Stimulated activated naive B cell treated with anti-CD40 and anti-IgM and Interleukin-4, amounts not matched to agents 10 μg/mL and 1 μg/mL and 100 μg/mL, for 72 hours (primary cell): Measurements from ENCODE around the gene RNF144B.
A peak's percentile ranks its signal among the peaks of the same experiment; 100 is the strongest.

Experiments used
- ATAC-seq, 2 donors: fragments of 150-1000 bp; cut with Tn5 transposase; replicated peaks; 2 replicates each; pipeline ENCODE4 v1.10.0; 2021; ENCODE audit warnings: moderate library complexity in 1 of 2
- DNase-seq: peaks from one replicate; pipeline ENCODE4 v3.0.0; 2021
- H3K27ac Mint-ChIP-seq: one replicate; pipeline ENCODE4 v1.8.0; 2022; ENCODE audit warnings: mild to moderate bottlenecking, mixed read lengths
- H3K27me3 Mint-ChIP-seq, 2 donors: one replicate each; pipeline ENCODE4 v1.8.0; 2022; ENCODE audit warnings: mixed read lengths in 2 of 2
- H3K36me3 Mint-ChIP-seq, 2 donors: one replicate each; pipeline ENCODE4 v1.8.0; 2022; ENCODE audit warnings: mixed read lengths in 2 of 2, mild to moderate bottlenecking in 1 of 2
- H3K4me1 Mint-ChIP-seq, 2 donors: one replicate each; pipeline ENCODE4 v1.8.0; 2022; ENCODE audit warnings: mixed read lengths in 2 of 2, mild to moderate bottlenecking in 1 of 2
- H3K4me3 Mint-ChIP-seq, 2 donors: one replicate each; pipeline ENCODE4 v1.8.0; 2022; ENCODE audit warnings: mild to moderate bottlenecking in 2 of 2, mixed read lengths in 2 of 2, moderate library complexity in 1 of 2
- H3K9me3 Mint-ChIP-seq, 2 donors: one replicate each; pipeline ENCODE4 v1.8.0; 2022; ENCODE audit warnings: mixed read lengths in 2 of 2, mild to moderate bottlenecking in 1 of 2

RNF144B gene

GRCh38 chr6:18425218-18425617 is 38.1 kb downstream of the RNF144B start:
- Mint-ChIP-seq H3K4me3 (no peak overlapping the region), H3K27ac (no peak overlapping the region), H3K36me3 (peaks cover 7 to 12% of the 10 kb centered on the region in 2 donors), H3K27me3 (no peaks in the 10 kb centered on the region), H3K4me1 (peaks cover 22 to 45% of the 10 kb centered on the region in 2 donors), H3K9me3 (peaks cover 0 to 2% of the 10 kb centered on the region in 2 donors)
- DNase-seq = no peak
- ATAC-seq = no peak

DNA sequence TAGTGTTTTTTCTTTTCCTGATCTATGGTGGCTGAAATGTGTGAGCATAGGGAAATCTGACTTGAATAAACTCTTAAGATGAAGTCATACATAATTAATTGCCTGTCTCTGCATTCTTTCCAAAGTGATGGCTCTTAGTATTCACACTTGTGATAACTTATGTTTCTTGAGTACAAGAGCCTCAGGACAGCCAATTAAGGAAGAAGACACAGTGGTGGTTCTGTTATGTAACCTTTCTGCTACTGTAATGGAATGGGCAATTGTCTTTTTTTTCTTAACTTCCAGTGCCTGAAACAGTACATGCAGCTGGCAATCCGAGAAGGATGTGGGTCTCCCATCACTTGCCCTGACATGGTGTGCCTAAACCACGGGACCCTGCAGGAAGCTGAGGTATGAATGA is 40.1 kb downstream of the RNF144B start:
- Mint-ChIP-seq H3K4me1 (peaks cover 19 to 39% of the 10 kb centered on the region in 2 donors), H3K9me3 (peaks cover 0 to 2% of the 10 kb centered on the region in 2 donors), H3K27me3 (no peaks in the 10 kb centered on the region), H3K36me3 (peaks cover 13 to 17% of the 10 kb centered on the region in 2 donors), H3K27ac (no peak overlapping the region), H3K4me3 (no peak overlapping the region)
- no peak for DNase-seq
- ATAC-seq = no peak

GRCh38 chr6:18429655-18430297 is 42.6 kb downstream of the RNF144B start:
- Mint-ChIP-seq H3K27me3 (no peaks in the 10 kb centered on the region), H3K4me3 (no peak overlapping the region), H3K4me1 (peaks cover 13 to 34% of the 10 kb centered on the region in 2 donors), H3K9me3 (no peaks in the 10 kb centered on the region), H3K27ac (no peak overlapping the region), H3K36me3 (peaks cover 12 to 25% of the 10 kb centered on the region in 2 donors)
- ATAC-seq = no peak
- DNase-seq = no peak

DNA sequence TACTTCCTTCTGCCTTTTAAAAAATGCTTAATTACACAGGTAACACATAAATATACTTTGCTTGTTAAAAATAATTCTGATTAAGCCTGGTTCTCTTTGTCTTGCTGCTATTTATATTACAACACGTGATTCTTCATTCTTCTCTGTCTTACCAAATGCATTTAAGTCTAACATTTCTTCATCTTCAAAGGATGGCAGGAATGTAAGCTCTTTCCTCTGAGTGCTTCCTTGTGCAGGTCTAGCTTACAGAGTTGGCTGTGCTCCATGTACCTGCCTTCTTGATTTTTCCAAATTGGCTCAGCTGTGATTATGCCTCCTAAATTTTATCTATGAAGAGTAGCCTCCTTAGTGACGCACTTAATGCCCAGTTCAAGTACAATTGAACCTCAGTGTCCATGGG is 44.4 kb downstream of the RNF144B start:
- H3K27me3 Mint-ChIP-seq = no peaks in the 10 kb centered on the region
- no peak for DNase-seq
- no peak overlapping the region for H3K27ac Mint-ChIP-seq
- H3K4me3 Mint-ChIP-seq = no peak overlapping the region
- H3K4me1 Mint-ChIP-seq = peaks cover 13 to 31% of the 10 kb centered on the region in 2 donors
- no peaks in the 10 kb centered on the region for H3K9me3 Mint-ChIP-seq
- no peak for ATAC-seq
- H3K36me3 Mint-ChIP-seq = peaks cover 16 to 25% of the 10 kb centered on the region in 2 donors

DNA sequence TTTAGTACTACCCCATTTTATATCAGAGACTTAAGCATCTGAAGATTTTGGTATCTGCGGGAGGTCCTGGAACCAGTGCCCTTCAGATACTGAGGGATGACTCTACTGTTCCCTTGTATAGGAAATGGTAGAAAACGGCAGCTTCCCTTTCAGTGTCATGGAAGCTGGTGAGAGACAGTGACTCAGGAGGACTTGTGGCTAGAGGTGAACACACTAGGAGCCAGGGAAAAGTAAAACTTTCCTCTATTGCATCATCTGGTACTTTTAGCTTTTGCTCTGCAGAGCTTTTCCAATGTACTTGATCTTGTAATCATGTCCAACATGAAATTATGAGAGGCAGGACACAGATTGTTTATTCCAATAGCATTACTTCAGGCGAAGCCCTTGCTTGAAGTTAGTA is 45.0 kb downstream of the RNF144B start:
- no peaks in the 10 kb centered on the region for H3K9me3 Mint-ChIP-seq

GRCh38 chr6:18432619-18433018 is 45.5 kb downstream of the RNF144B start:
- no peak for ATAC-seq
- peak overlapping the region; percentile 1 for H3K27ac Mint-ChIP-seq
- peaks cover 14 to 32% of the 10 kb centered on the region in 2 donors for H3K4me1 Mint-ChIP-seq
- DNase-seq = no peak
- no peak overlapping the region for H3K4me3 Mint-ChIP-seq
- peaks cover 16 to 29% of the 10 kb centered on the region in 2 donors for H3K36me3 Mint-ChIP-seq
- no peaks in the 10 kb centered on the region for H3K27me3 Mint-ChIP-seq
- H3K9me3 Mint-ChIP-seq = no peaks in the 10 kb centered on the region

More for the DNA sequence above, 45.0 kb downstream of the RNF144B start:
- Mint-ChIP-seq H3K4me1 (peaks cover 13 to 31% of the 10 kb centered on the region in 2 donors), H3K27ac (no peak overlapping the region), H3K36me3 (peaks cover 16 to 27% of the 10 kb centered on the region in 2 donors), H3K4me3 (no peak overlapping the region), H3K27me3 (no peaks in the 10 kb centered on the region)
- DNase-seq (no peak), ATAC-seq (no peak)

DNA sequence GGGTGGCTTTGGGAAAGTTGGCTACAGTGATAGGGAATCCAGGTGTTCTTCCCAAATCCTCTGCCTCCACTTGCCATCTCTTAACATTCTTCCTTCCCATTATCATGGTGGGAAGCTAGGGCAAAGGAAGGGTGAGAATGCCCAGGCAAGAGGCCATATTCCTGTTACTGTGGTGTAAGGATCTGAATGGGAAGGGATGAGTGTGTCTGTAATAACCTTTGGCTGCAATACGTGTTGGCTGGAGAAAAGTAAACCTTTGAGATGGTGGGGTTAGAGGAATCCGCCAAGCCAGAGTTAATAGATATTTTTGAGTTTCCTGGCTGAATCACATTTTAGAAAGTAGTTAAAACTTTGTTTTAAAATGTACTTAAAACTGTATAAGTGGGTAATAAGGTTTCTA is 45.9 kb downstream of the RNF144B start:
- H3K4me3 Mint-ChIP-seq = no peak overlapping the region
- peaks cover 14 to 29% of the 10 kb centered on the region in 2 donors for H3K4me1 Mint-ChIP-seq
- H3K27ac Mint-ChIP-seq = no peak overlapping the region
- DNase-seq (no peak), ATAC-seq (no peak)
- no peaks in the 10 kb centered on the region for H3K27me3 Mint-ChIP-seq
- H3K36me3 Mint-ChIP-seq = peaks cover 12 to 28% of the 10 kb centered on the region in 2 donors
- no peaks in the 10 kb centered on the region for H3K9me3 Mint-ChIP-seq

DNA sequence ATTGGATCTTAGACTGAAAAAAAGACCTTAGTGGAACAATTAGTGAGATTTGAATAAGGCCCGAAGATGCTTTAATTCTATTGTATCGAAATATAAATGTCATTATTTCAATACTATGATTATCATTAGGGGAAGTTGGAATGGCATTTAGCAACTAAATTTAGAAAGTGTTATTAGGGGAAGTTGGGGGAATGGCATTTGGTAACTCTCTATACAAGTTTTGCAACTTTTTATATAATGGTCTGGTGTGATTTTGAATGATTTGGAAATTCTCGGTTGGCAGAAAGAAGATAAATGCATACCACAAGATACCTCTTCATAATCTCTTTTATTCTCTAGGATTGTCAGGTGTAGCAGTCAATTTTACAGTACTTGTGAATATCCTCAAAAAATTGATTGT is 49.2 kb downstream of the RNF144B start:
- DNase-seq (no peak), ATAC-seq (no peak)
- no peak overlapping the region for H3K27ac Mint-ChIP-seq
- H3K4me1 Mint-ChIP-seq = peaks cover 18 to 27% of the 10 kb centered on the region in 2 donors
- H3K27me3 Mint-ChIP-seq = no peaks in the 10 kb centered on the region
- H3K9me3 Mint-ChIP-seq = no peaks in the 10 kb centered on the region
- no peak overlapping the region for H3K4me3 Mint-ChIP-seq
- H3K36me3 Mint-ChIP-seq = peaks cover 10 to 22% of the 10 kb centered on the region in 2 donors

DNA sequence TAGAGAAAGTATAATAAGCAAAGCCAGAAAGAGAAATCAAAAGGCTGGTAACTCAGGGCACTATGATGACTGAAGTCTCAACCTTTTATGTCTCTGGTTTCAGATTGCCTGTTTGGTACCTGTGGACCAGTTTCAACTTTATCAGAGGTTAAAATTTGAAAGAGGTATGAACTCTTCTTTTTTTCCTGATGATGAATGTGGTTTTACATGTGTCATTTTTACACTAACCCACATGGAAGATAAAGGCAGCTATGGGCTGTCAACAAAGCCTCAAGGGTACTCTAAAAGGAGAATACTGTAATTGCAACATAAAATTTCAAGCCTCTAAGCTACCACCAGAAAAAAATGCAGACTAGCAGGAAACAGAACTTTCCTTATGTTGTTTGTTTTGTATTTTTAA is 52.4 kb downstream of the RNF144B start:
- H3K4me3 Mint-ChIP-seq = no peak overlapping the region
- H3K4me1 Mint-ChIP-seq = peaks cover 12 to 21% of the 10 kb centered on the region in 2 donors
- DNase-seq (no peak), ATAC-seq (peak in 1 of 2 donors; percentile 25)
- no peaks in the 10 kb centered on the region for H3K27me3 Mint-ChIP-seq
- H3K9me3 Mint-ChIP-seq = no peaks in the 10 kb centered on the region
- no peak overlapping the region for H3K27ac Mint-ChIP-seq
- H3K36me3 Mint-ChIP-seq = peaks cover 6 to 19% of the 10 kb centered on the region in 2 donors

- DNase-seq = no peak
- no peak overlapping the region for H3K27ac Mint-ChIP-seq
- no peak for ATAC-seq
- no peaks in the 10 kb centered on the region for H3K9me3 Mint-ChIP-seq
- H3K27me3 Mint-ChIP-seq = no peaks in the 10 kb centered on the region
- H3K36me3 Mint-ChIP-seq = peaks cover 3 to 15% of the 10 kb centered on the region in 2 donors
- H3K4me1 Mint-ChIP-seq = peaks cover 13 to 22% of the 10 kb centered on the region in 2 donors
- no peak overlapping the region for H3K4me3 Mint-ChIP-seq
These were observed 54.3 kb downstream of the RNF144B start for GRCh38 chr6:18441251-18441979.

GRCh38 chr6:18444111-18444510 is 57.0 kb downstream of the RNF144B start:
- Mint-ChIP-seq H3K36me3 (peaks cover 3 to 8% of the 10 kb centered on the region in 2 donors), H3K27ac (no peak overlapping the region), H3K4me1 (peaks cover 12 to 14% of the 10 kb centered on the region in 2 donors), H3K9me3 (no peaks in the 10 kb centered on the region), H3K4me3 (no peak overlapping the region), H3K27me3 (no peaks in the 10 kb centered on the region)
- ATAC-seq (no peak), DNase-seq (no peak)

GRCh38 chr6:18445228-18445627 is 58.1 kb downstream of the RNF144B start:
- Mint-ChIP-seq H3K36me3 (peaks cover 3 to 8% of the 10 kb centered on the region in 2 donors), H3K4me3 (no peak overlapping the region), H3K9me3 (no peaks in the 10 kb centered on the region), H3K4me1 (peaks cover 12 to 14% of the 10 kb centered on the region in 2 donors), H3K27me3 (no peaks in the 10 kb centered on the region), H3K27ac (no peak overlapping the region)
- ATAC-seq (no peak), DNase-seq (no peak)

DNA sequence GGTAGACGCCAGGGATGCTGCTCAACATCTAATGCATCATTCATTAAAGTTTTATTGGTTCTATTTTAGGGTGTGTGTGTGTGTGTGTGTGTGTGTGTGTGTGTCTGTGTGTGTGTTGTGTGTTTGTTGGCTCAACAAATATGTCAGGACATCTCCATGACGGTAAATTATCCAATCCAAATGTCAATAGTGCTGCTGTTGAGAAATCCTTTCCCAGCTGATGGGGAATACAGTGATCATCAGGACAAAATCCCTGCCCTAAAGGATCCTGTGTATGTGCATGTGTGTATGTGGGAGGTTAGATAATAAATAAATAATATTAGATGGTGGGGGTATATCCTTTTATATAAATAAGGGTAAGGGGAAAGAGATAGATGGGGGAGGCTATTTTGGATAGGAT is 59.6 kb downstream of the RNF144B start:
- no peak for DNase-seq
- Mint-ChIP-seq H3K4me3 (no peak overlapping the region), H3K4me1 (peaks cover 12 to 17% of the 10 kb centered on the region in 2 donors), H3K9me3 (no peaks in the 10 kb centered on the region), H3K27me3 (no peaks in the 10 kb centered on the region), H3K36me3 (peaks cover 1 to 11% of the 10 kb centered on the region in 2 donors), H3K27ac (no peak overlapping the region)
- no peak for ATAC-seq

DNA sequence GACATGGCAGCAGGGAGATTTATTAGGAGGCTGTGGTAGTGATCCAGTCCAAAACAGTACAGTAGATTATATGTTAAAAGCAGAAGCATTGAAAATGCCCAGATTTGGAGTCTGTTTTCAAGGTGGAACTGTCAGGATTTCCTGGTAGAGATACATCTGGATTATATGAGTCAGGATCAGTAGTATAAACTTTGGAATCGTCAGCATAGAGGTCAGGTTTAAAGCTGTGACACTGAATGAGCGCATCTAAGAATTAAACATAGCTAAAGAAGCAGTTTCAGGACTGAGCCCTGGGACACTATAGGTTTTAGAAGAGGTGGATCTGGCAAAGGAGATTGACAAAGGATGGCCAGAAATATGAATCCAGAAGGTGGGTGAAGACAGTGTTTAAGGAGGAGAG is 60.4 kb downstream of the RNF144B start:
- no peaks in the 10 kb centered on the region for H3K9me3 Mint-ChIP-seq

GRCh38 chr6:18451756-18452155 is 64.6 kb downstream of the RNF144B start:
- Mint-ChIP-seq H3K9me3 (no peaks in the 10 kb centered on the region), H3K27me3 (no peaks in the 10 kb centered on the region), H3K27ac (no peak overlapping the region), H3K36me3 (peaks cover 0 to 3% of the 10 kb centered on the region in 2 donors), H3K4me3 (no peak overlapping the region), H3K4me1 (peaks cover under 1 to 12% of the 10 kb centered on the region in 2 donors)
- ATAC-seq (no peak), DNase-seq (no peak)

More for the DNA sequence above, 60.4 kb downstream of the RNF144B start:
- Mint-ChIP-seq H3K27ac (no peak overlapping the region), H3K4me3 (no peak overlapping the region), H3K36me3 (peaks cover 1 to 9% of the 10 kb centered on the region in 2 donors), H3K27me3 (no peaks in the 10 kb centered on the region), H3K4me1 (peaks cover 12 to 19% of the 10 kb centered on the region in 2 donors)
- DNase-seq = no peak
- ATAC-seq = no peak
